GM19035 (cell line): ENCODE measurements around the gene CEBPB.

Source experiments
- ATAC-seq: cut with Tn5 transposase; IDR thresholded peaks from one replicate; pipeline ENCODE4 v1.9.1; 2021; ENCODE audit not compliant: unreplicated experiment

CEBPB gene

GRCh38 chr20:50224531-50225255, 34.1 kb downstream of the CEBPB start:
- ATAC-seq, result no peak

GRCh38 chr20:50226093-50226974, 35.7 kb downstream of the CEBPB start:
- ATAC-seq, result no peak

GRCh38 chr20:50227506-50227905, 36.9 kb downstream of the CEBPB start:
- no peak for ATAC-seq

GRCh38 chr20:50229156-50229607, 38.6 kb downstream of the CEBPB start:
- ATAC-seq, result no peak

- no peak for ATAC-seq
Measured at GRCh38 chr20:50230184-50230583, 39.6 kb downstream of the CEBPB start.

GRCh38 chr20:50230871-50231560, 40.4 kb downstream of the CEBPB start:
- ATAC-seq, result no peak

GRCh38 chr20:50231854-50232253, 41.2 kb downstream of the CEBPB start:
- ATAC-seq, result no peak

- no peak for ATAC-seq
Measured at GRCh38 chr20:50232651-50233324, 42.2 kb downstream of the CEBPB start.

GRCh38 chr20:50233325-50234212, 42.9 kb downstream of the CEBPB start:
- no peak for ATAC-seq

- no peak for ATAC-seq
Measured at GRCh38 chr20:50234288-50234687, 43.7 kb downstream of the CEBPB start.

GRCh38 chr20:50237349-50237748, 46.7 kb downstream of the CEBPB start:
- no peak for ATAC-seq

- ATAC-seq, result no peak
Measured at GRCh38 chr20:50238081-50238800, 47.6 kb downstream of the CEBPB start.

- ATAC-seq, result no peak
Measured at GRCh38 chr20:50240092-50240491, 49.5 kb downstream of the CEBPB start.

GRCh38 chr20:50242178-50242514, 51.5 kb downstream of the CEBPB start:
- ATAC-seq, result no peak
